ENCODE results near the gene DGLUCY.
"Not testable (repeated sequence)": the region's sequence is repeated elsewhere in the genome, so short reads cannot be mapped to it uniquely, and the experiment has no call there.

The DGLUCY gene

DNA sequence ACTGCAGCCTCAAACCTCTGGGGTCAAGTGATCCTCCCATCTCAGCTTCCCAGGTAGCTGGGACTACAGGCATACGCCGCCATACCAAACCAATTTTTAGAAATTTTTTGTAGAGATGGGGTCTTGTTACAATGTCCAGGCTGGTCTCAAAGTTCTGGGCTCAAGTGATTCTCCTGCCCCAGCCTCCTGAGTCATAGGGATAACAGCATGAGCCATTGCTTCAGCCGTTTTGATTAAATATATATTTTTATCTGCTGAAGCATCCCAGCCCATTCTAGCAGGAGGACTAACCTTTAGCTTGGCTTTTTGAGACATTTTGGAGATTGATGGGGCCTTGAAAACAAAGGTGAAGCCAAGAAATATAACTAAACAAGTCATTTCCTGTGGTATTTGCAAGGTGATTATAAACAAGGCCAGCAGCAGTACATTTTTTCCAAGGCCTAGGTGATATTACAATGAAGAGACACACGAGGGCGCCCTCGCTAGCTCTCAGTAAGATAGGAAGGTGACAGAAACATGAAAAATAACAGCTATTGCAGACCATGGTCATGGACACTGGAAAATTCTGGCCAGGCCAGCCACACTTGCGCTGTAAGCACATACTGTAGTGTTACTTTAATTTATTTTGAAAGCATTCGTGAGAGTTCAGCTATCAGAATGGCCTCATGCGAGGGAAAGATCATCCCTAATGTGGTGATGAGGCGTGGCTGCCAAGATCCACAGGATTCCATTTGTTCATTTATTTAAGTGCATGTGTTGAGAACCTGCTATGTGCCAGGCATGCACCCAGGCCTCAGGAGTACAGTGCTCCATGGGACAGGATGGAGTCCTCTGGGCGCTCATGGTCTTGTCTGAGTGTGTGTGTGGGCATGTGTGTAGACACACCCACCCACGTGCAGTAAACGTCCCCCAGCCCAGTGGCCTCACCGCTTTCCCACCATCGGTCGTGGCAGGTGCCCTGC is 63.5 kb downstream of the DGLUCY start:
- peaks cover 5% of the 10 kb centered on the region for H3K4me1 ChIP-seq (ENCODE audit: insufficient read depth, low read length, poor library complexity, severe bottlenecking)
- TF ChIP-seq, protein P1, sequence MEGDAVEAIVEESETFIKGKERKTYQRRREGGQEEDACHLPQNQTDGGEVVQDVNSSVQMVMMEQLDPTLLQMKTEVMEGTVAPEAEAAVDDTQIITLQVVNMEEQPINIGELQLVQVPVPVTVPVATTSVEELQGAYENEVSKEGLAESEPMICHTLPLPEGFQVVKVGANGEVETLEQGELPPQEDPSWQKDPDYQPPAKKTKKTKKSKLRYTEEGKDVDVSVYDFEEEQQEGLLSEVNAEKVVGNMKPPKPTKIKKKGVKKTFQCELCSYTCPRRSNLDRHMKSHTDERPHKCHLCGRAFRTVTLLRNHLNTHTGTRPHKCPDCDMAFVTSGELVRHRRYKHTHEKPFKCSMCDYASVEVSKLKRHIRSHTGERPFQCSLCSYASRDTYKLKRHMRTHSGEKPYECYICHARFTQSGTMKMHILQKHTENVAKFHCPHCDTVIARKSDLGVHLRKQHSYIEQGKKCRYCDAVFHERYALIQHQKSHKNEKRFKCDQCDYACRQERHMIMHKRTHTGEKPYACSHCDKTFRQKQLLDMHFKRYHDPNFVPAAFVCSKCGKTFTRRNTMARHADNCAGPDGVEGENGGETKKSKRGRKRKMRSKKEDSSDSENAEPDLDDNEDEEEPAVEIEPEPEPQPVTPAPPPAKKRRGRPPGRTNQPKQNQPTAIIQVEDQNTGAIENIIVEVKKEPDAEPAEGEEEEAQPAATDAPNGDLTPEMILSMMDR (conservative IDR thresholded peaks at IDR 0.05; ENCODE audit: low read length) = peak; percentile 95
- no peak for TF ChIP-seq EZH2phosphoT487 (IDR thresholded peaks at IDR 0.05; ENCODE audit: borderline replicate concordance)
- no peak overlapping the region for H3K4me2 ChIP-seq (ENCODE audit: low read depth, low read length, poor library complexity, severe bottlenecking)
- H3K79me2 ChIP-seq (ENCODE audit: insufficient read depth, low read length) = no peaks in the 10 kb centered on the region
- H3K27me3 ChIP-seq (ENCODE audit: insufficient read depth, low read length, poor library complexity, severe bottlenecking) = no peaks in the 10 kb centered on the region
- peaks cover 36% of the 10 kb centered on the region; the same call in 1 of the 2 replicates for H3K36me3 ChIP-seq (ENCODE audit: insufficient read depth, low read length)
- no peak overlapping the region for H2AFZ ChIP-seq (ENCODE audit: low read length)
- no peaks in the 10 kb centered on the region for H3K9me2 ChIP-seq (replicated peaks; ENCODE audit: low read depth, low read length)
- H3K9ac ChIP-seq (ENCODE audit: low read depth, low read length, poor library complexity, severe bottlenecking) = no peak overlapping the region
- H3K4me3 ChIP-seq (ENCODE audit: low read length, poor library complexity, severe bottlenecking) = no peak overlapping the region
- no peaks in the 10 kb centered on the region for H3F3A ChIP-seq (ENCODE audit: low read depth)
- H3K9me3 ChIP-seq (ENCODE audit: insufficient read depth, low read depth, low read length) = no peaks in the 10 kb centered on the region
- H4K20me1 ChIP-seq (ENCODE audit: insufficient read depth, low read length, poor library complexity, severe bottlenecking) = no peaks in the 10 kb centered on the region

DNA sequence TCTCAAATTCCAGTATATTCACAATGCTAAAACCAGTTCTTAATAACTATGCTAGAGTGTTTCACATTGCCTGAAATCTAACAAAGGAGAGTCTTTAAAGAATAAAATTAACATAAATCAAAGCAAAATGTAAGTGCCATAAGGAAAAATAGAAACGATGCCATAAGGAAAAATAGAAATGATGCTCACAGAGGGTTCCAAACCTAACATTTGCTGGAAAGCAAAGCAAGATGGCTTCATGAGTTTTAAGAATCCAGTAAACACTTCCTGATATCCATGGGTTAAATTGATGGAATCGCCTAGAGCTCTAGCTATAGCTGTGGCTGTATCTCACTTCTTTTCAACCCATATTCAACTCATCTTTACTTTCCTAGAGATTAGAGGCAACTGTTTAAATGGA is 66.7 kb downstream of the DGLUCY start:
- Histone ChIP-seq H3K36me3 (ENCODE audit: insufficient read depth, low read length) (peaks cover 31% of the 10 kb centered on the region; the same call in 1 of the 2 replicates), H3K27me3 (ENCODE audit: insufficient read depth, low read length, poor library complexity, severe bottlenecking) (no peaks in the 10 kb centered on the region), H2AFZ (ENCODE audit: low read length) (no peak overlapping the region), H3K9me2 (replicated peaks; ENCODE audit: low read depth, low read length) (no peaks in the 10 kb centered on the region), H3K4me1 (ENCODE audit: insufficient read depth, low read length, poor library complexity, severe bottlenecking) (peaks cover 5% of the 10 kb centered on the region), H3K4me3 (ENCODE audit: low read length, poor library complexity, severe bottlenecking) (no peak overlapping the region), H3K9me3 (ENCODE audit: insufficient read depth, low read depth, low read length) (no peaks in the 10 kb centered on the region), H4K20me1 (ENCODE audit: insufficient read depth, low read length, poor library complexity, severe bottlenecking) (no peaks in the 10 kb centered on the region), H3K9ac (ENCODE audit: low read depth, low read length, poor library complexity, severe bottlenecking) (no peak overlapping the region), H3K79me2 (ENCODE audit: insufficient read depth, low read length) (no peaks in the 10 kb centered on the region), H3F3A (ENCODE audit: low read depth) (no peaks in the 10 kb centered on the region), H3K4me2 (ENCODE audit: low read depth, low read length, poor library complexity, severe bottlenecking) (no peak overlapping the region)
- TF ChIP-seq, protein P1 (conservative IDR thresholded peaks at IDR 0.05; ENCODE audit: low read length) = no peak
- TF ChIP-seq EZH2phosphoT487 (IDR thresholded peaks at IDR 0.05; ENCODE audit: borderline replicate concordance) = no peak

DNA sequence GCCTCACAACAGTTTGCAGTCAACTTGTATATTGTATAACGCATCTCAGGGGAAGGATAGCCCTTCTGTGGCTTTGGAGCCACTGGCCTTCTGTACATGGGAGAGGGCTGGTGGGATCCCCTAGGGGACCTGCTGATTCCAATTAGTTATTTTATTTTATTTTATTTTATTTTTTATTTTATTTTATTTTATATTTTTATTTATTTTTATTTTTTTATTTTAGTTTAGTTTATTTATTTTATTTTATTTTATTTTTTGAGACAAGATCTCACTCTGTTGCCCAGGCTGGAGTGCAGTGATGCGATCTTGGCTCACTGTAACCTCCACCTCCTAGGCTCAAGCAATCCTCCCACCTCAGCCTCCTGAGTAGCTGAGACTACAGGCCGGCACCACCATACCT is 68.9 kb downstream of the DGLUCY start:
- H3K9me3 ChIP-seq (ENCODE audit: insufficient read depth, low read depth, low read length); H3K9ac ChIP-seq (ENCODE audit: low read depth, low read length, poor library complexity, severe bottlenecking); H3K4me1 ChIP-seq (ENCODE audit: insufficient read depth, low read length, poor library complexity, severe bottlenecking); H3K4me2 ChIP-seq (ENCODE audit: low read depth, low read length, poor library complexity, severe bottlenecking); H3K9me2 ChIP-seq (replicated peaks; ENCODE audit: low read depth, low read length); H3F3A ChIP-seq (ENCODE audit: low read depth); H4K20me1 ChIP-seq (ENCODE audit: insufficient read depth, low read length, poor library complexity, severe bottlenecking); H3K27me3 ChIP-seq (ENCODE audit: insufficient read depth, low read length, poor library complexity, severe bottlenecking); H3K4me3 ChIP-seq (ENCODE audit: low read length, poor library complexity, severe bottlenecking); H3K79me2 ChIP-seq (ENCODE audit: insufficient read depth, low read length); H2AFZ ChIP-seq (ENCODE audit: low read length): not testable (repeated sequence)
- peaks cover 44% of the 10 kb centered on the region; the same call in 1 of the 2 replicates for H3K36me3 ChIP-seq (ENCODE audit: insufficient read depth, low read length)
